Measurements from ENCODE around the gene MR1. TPM values are rescaled to one million over a fixed set of nuclear protein-coding genes. Genes with fewer than 3 reads are reported as not detected.

Gene MR1
- total and polyA plus RNA-seq, 5 donors, result 3.0 to 16.1 (median 11.9) TPM

- H3K4me3 ChIP-seq (ENCODE audit: low read length), result no peak overlapping the region
- intact Hi-C loops (cut with DNase I), result no loop called here
- ATAC-seq, result no peak
- no peak overlapping the region for H3K27ac ChIP-seq (ENCODE audit: low read length)
- no peaks in the 10 kb centered on the region for H3K27me3 ChIP-seq (ENCODE audit: control insufficient read depth, insufficient read depth)
- H3K4me1 ChIP-seq (ENCODE audit: control insufficient read depth, insufficient read depth, low read length), result peaks cover 2% of the 10 kb centered on the region
- 71% methylated on average over 5 of the region's 5 CpGs for WGBS
- DNase-seq, result no peak
- H3K9me3 ChIP-seq (ENCODE audit: control insufficient read depth, low read length), result no peaks in the 10 kb centered on the region
These were observed 20.6 kb upstream of the MR1 start for GRCh38 chr1:181013144-181013543.

GRCh38 chr1:181014477-181015250 is 19.1 kb upstream of the MR1 start:
- no peaks in the 10 kb centered on the region for H3K27me3 ChIP-seq (ENCODE audit: control insufficient read depth, insufficient read depth)
- intact Hi-C loops (cut with DNase I), result no loop called here
- no peaks in the 10 kb centered on the region for H3K9me3 ChIP-seq (ENCODE audit: control insufficient read depth, low read length)
- DNase-seq, result no peak
- WGBS, result 66% methylated on average over 2 of the region's 2 CpGs
- peaks cover 2% of the 10 kb centered on the region for H3K4me1 ChIP-seq (ENCODE audit: control insufficient read depth, insufficient read depth, low read length)
- peak overlapping the region; percentile 24 for H3K27ac ChIP-seq (ENCODE audit: low read length)
- H3K4me3 ChIP-seq (ENCODE audit: low read length), result no peak overlapping the region
- ATAC-seq, result no peak

- intact Hi-C loops (cut with DNase I), result no loop called here
- no peaks in the 10 kb centered on the region for H3K9me3 ChIP-seq (ENCODE audit: control insufficient read depth, low read length)
- H3K4me3 ChIP-seq (ENCODE audit: low read length), result no peak overlapping the region
- no peak for DNase-seq
- H3K4me1 ChIP-seq (ENCODE audit: control insufficient read depth, insufficient read depth, low read length), result peaks cover 2% of the 10 kb centered on the region
- H3K27me3 ChIP-seq (ENCODE audit: control insufficient read depth, insufficient read depth), result no peaks in the 10 kb centered on the region
- no peak overlapping the region for H3K27ac ChIP-seq (ENCODE audit: low read length)
- ATAC-seq, result no peak
These were observed 18.6 kb upstream of the MR1 start for GRCh38 chr1:181015251-181015615.

GRCh38 chr1:181016563-181016962 is 17.2 kb upstream of the MR1 start:
- ATAC-seq (no peak), DNase-seq (no peak)
- WGBS, result 91% methylated on average over 8 of the region's 8 CpGs
- Histone ChIP-seq H3K4me3 (ENCODE audit: low read length) (no peak overlapping the region), H3K27me3 (ENCODE audit: control insufficient read depth, insufficient read depth) (no peaks in the 10 kb centered on the region), H3K4me1 (ENCODE audit: control insufficient read depth, insufficient read depth, low read length) (no peaks in the 10 kb centered on the region), H3K27ac (ENCODE audit: low read length) (no peak overlapping the region), H3K9me3 (ENCODE audit: control insufficient read depth, low read length) (no peaks in the 10 kb centered on the region)
- intact Hi-C loops (cut with DNase I), result no loop called here

GRCh38 chr1:181018901-181019681 is 14.7 kb upstream of the MR1 start:
- Histone ChIP-seq H3K27me3 (ENCODE audit: control insufficient read depth, insufficient read depth) (no peaks in the 10 kb centered on the region), H3K27ac (ENCODE audit: low read length) (no peak overlapping the region), H3K9me3 (ENCODE audit: control insufficient read depth, low read length) (no peaks in the 10 kb centered on the region), H3K4me3 (ENCODE audit: low read length) (no peak overlapping the region), H3K4me1 (ENCODE audit: control insufficient read depth, insufficient read depth, low read length) (no peaks in the 10 kb centered on the region)
- intact Hi-C loops (cut with DNase I), result no loop called here
- DNase-seq (no peak), ATAC-seq (no peak)
- 57% methylated on average over 1 of the region's 1 CpG for WGBS

- ATAC-seq, result no peak
- H3K27me3 ChIP-seq (ENCODE audit: control insufficient read depth, insufficient read depth), result no peaks in the 10 kb centered on the region
- H3K9me3 ChIP-seq (ENCODE audit: control insufficient read depth, low read length), result no peaks in the 10 kb centered on the region
- intact Hi-C loops (cut with DNase I), result loop anchor here in 2 of 4 donors (5.0 kb wide), 2 partner anchors 121 to 146 kb away; no protein-coding TSS in a partner anchor
- DNase-seq, result no peak
- no peaks in the 10 kb centered on the region for H3K4me1 ChIP-seq (ENCODE audit: control insufficient read depth, insufficient read depth, low read length)
- H3K27ac ChIP-seq (ENCODE audit: low read length), result no peak overlapping the region
- H3K4me3 ChIP-seq (ENCODE audit: low read length), result peak overlapping the region; percentile 76
- WGBS, result 35% methylated on average over 3 of the region's 3 CpGs
These were observed 12.6 kb upstream of the MR1 start for GRCh38 chr1:181021159-181021558.

- ATAC-seq, result peak; percentile 67 to 83
- Histone ChIP-seq H3K27ac (ENCODE audit: low read length) (peak overlapping the region; percentile 85), H3K4me1 (ENCODE audit: control insufficient read depth, insufficient read depth, low read length) (no peaks in the 10 kb centered on the region), H3K9me3 (ENCODE audit: control insufficient read depth, low read length) (no peaks in the 10 kb centered on the region), H3K27me3 (ENCODE audit: control insufficient read depth, insufficient read depth) (no peaks in the 10 kb centered on the region), H3K4me3 (ENCODE audit: low read length) (peak overlapping the region; percentile 76)
- intact Hi-C loops (cut with DNase I), result loop anchor here in 2 of 4 donors (5.0 kb wide), 2 partner anchors 120 to 145 kb away; no protein-coding TSS in a partner anchor
- WGBS, result under 1% methylated on average over 23 of the region's 23 CpGs
- peak; percentile 60 to 83 (median 83) for DNase-seq
These were observed 11.9 kb upstream of the MR1 start for GRCh38 chr1:181021811-181022434.

GRCh38 chr1:181023265-181024057 is 10.3 kb upstream of the MR1 start:
- intact Hi-C loops (cut with DNase I), result loop anchor here in 2 of 4 donors (5.0 kb wide), 2 partner anchors 119 to 144 kb away; no protein-coding TSS in a partner anchor
- Histone ChIP-seq H3K4me3 (ENCODE audit: low read length) (peak overlapping the region; percentile 36), H3K9me3 (ENCODE audit: control insufficient read depth, low read length) (no peaks in the 10 kb centered on the region), H3K4me1 (ENCODE audit: control insufficient read depth, insufficient read depth, low read length) (no peaks in the 10 kb centered on the region), H3K27me3 (ENCODE audit: control insufficient read depth, insufficient read depth) (no peaks in the 10 kb centered on the region), H3K27ac (ENCODE audit: low read length) (peak overlapping the region; percentile 21)
- ATAC-seq (no peak), DNase-seq (no peak)
- WGBS, result 74% methylated on average over 10 of the region's 10 CpGs

GRCh38 chr1:181028196-181028595 is 5.6 kb upstream of the MR1 start:
- DNase-seq (no peak), ATAC-seq (no peak)
- Histone ChIP-seq H3K4me1 (ENCODE audit: control insufficient read depth, insufficient read depth, low read length) (no peaks in the 10 kb centered on the region), H3K9me3 (ENCODE audit: control insufficient read depth, low read length) (no peaks in the 10 kb centered on the region), H3K4me3 (ENCODE audit: low read length) (no peak overlapping the region), H3K27me3 (ENCODE audit: control insufficient read depth, insufficient read depth) (no peaks in the 10 kb centered on the region), H3K27ac (ENCODE audit: low read length) (no peak overlapping the region)
- intact Hi-C loops (cut with DNase I), result no loop called here

GRCh38 chr1:181028615-181029014 is 5.2 kb upstream of the MR1 start:
- intact Hi-C loops (cut with DNase I), result no loop called here
- no peak for DNase-seq
- Histone ChIP-seq H3K4me3 (ENCODE audit: low read length) (no peak overlapping the region), H3K27me3 (ENCODE audit: control insufficient read depth, insufficient read depth) (no peaks in the 10 kb centered on the region), H3K9me3 (ENCODE audit: control insufficient read depth, low read length) (no peaks in the 10 kb centered on the region), H3K4me1 (ENCODE audit: control insufficient read depth, insufficient read depth, low read length) (no peaks in the 10 kb centered on the region), H3K27ac (ENCODE audit: low read length) (no peak overlapping the region)
- ATAC-seq, result no peak
- 78% methylated on average over 5 of the region's 5 CpGs for WGBS

Measured in right cardiac atrium (tissue), 5 donors.